ENCODE measurements around the gene DDX43. TPM values are rescaled to one million over a fixed set of nuclear protein-coding genes. Genes with fewer than 3 reads are reported as not detected.

The DDX43 gene
- total and polyA plus RNA-seq, 4 donors = 0.71 to 1.6 (median 0.78) TPM; not detected in 1

DNA sequence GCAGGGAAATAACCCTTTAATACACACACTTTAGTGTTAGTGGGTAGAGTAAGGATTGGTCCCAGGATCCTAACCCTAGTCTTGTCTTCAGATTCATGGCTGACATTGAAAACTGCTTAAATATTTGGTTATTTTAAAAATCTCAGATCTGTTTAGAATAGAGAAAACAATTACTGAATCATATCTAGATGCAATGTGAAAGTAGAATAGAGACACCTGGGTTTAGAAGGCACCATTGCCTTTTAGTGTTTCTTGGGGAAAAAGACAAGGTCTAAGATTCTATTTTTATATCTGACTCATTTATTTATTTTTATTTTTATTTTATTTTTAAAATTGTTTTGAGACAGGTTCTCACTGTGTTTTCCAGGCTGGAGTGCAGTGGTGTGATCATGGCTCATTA, 6.0 kb downstream of the DDX43 start:
- intact Hi-C loops (cut with DNase I) = no loop called here
- ATAC-seq (ENCODE audit: low FRiP score) (no peak), DNase-seq (no peak)
- no peaks in the 10 kb centered on the region for H3K27me3 ChIP-seq (ENCODE audit: control insufficient read depth in 1 of 2, insufficient read depth in 2 of 2, low read length in 1 of 2)
- no peaks in the 10 kb centered on the region for H3K4me1 ChIP-seq (ENCODE audit: control insufficient read depth in 1 of 2, insufficient read depth in 2 of 2, low read length in 2 of 2)
- no peak overlapping the region for H3K4me3 ChIP-seq (ENCODE audit: low read length in 2 of 2)
- H3K9me3 ChIP-seq (ENCODE audit: control insufficient read depth, low read length) = peaks cover 1% of the 10 kb centered on the region
- no peaks in the 10 kb centered on the region for H3K36me3 ChIP-seq (ENCODE audit: control insufficient read depth in 1 of 2, insufficient read depth in 2 of 2, low read length in 1 of 2)
- no peak overlapping the region for H3K27ac ChIP-seq (ENCODE audit: low read depth in 1 of 2, low read length in 2 of 2)

DNA sequence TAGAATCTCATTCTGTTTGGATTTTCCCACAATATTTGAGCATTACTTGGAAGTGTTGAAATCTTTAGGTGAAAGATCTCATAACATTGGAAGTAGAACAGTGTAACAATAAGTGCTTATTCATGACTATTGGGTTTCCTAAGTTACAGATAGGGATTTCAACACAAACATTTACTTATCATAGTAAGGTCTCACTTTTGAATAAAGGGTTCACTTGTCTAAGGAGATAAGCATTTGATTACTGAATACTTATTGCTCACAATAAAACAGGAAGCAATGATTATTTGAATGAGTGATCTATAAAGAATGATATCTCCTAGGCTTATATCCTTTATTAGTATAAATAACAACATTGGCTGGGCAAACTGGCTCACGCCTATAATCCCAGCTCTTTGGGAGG, 14.8 kb downstream of the DDX43 start:
- Histone ChIP-seq H3K36me3 (ENCODE audit: control insufficient read depth in 1 of 2, insufficient read depth in 2 of 2, low read length in 1 of 2) (no peaks in the 10 kb centered on the region), H3K9me3 (ENCODE audit: control insufficient read depth, low read length) (no peaks in the 10 kb centered on the region), H3K27ac (ENCODE audit: low read depth in 1 of 2, low read length in 2 of 2) (no peak overlapping the region), H3K27me3 (ENCODE audit: control insufficient read depth in 1 of 2, insufficient read depth in 2 of 2, low read length in 1 of 2) (no peaks in the 10 kb centered on the region), H3K4me3 (ENCODE audit: low read length in 2 of 2) (no peak overlapping the region), H3K4me1 (ENCODE audit: control insufficient read depth in 1 of 2, insufficient read depth in 2 of 2, low read length in 2 of 2) (no peaks in the 10 kb centered on the region)
- DNase-seq = no peak
- ATAC-seq (ENCODE audit: low FRiP score) = no peak
- 96% methylated on average over 1 of the region's 1 CpG for WGBS, 2 donors
- intact Hi-C loops (cut with DNase I) = no loop called here

DNA sequence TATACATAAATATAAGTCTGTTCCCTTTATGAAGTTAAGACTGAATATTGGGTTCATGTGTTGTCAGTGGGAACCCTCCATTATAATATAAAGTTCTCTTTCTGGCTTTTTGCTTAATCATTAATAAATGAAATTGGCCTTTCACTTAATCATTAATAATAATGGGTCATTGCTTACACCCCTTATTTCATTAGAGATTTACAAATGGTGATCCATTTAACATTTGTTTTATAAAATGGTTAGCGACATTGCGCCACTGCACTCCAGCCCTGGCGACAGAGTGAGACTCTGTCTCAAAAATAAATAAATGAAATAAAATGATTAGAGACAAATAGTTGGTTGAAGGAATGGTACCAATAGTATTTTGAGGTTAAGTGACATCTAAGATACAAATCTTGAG, 18.5 kb downstream of the DDX43 start:
- ATAC-seq (ENCODE audit: low FRiP score) (no peak), DNase-seq (no peak)
- 96 to 97% methylated on average over 3 of the region's 3 CpGs for WGBS, 2 donors
- H3K36me3 ChIP-seq (ENCODE audit: control insufficient read depth in 1 of 2, insufficient read depth in 2 of 2, low read length in 1 of 2) = no peaks in the 10 kb centered on the region
- no peak overlapping the region for H3K4me3 ChIP-seq (ENCODE audit: low read length in 2 of 2)
- H3K27ac ChIP-seq (ENCODE audit: low read depth in 1 of 2, low read length in 2 of 2) = no peak overlapping the region
- H3K9me3 ChIP-seq (ENCODE audit: control insufficient read depth, low read length) = no peaks in the 10 kb centered on the region
- intact Hi-C loops (cut with DNase I) = no loop called here
- no peaks in the 10 kb centered on the region for H3K27me3 ChIP-seq (ENCODE audit: control insufficient read depth in 1 of 2, insufficient read depth in 2 of 2, low read length in 1 of 2)
- no peaks in the 10 kb centered on the region for H3K4me1 ChIP-seq (ENCODE audit: control insufficient read depth in 1 of 2, insufficient read depth in 2 of 2, low read length in 2 of 2)

DNA sequence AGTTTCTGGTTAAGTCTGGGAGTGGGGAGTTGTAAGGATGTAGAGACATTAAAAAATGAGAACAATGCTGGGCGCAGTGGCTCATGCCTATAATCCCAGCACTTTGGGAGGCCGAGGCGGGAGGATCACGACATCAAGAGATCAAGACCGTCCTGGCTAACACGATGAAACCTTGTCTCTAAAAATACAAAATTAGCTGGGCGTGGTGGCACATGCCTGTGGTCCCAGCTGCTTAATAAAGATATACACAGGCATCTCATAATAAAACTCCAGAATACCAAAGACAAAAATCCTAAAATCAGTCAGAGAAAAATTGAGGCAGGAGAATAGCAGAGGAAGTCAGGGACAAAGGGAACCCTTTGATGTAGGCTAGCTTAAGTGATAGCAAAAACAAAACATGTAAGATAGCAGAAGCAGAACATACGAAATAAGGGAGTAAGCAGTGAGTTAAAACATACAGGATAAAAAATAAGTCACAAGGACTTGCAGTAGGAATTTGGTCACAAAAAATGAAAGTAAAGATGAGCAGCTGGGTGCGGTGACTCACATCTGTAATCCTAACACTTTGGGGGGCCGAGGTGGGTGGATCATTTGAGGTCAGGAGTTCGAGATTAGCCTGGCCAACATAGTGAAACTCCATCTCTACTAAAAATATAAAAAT, 23.6 kb downstream of the DDX43 start:
- 90 to 93% methylated on average over 11 of the region's 11 CpGs for WGBS, 2 donors
- peaks cover 0 to 4% of the 10 kb centered on the region in 2 donors for H3K36me3 ChIP-seq (ENCODE audit: control insufficient read depth in 1 of 2, insufficient read depth in 2 of 2, low read length in 1 of 2)

DNA sequence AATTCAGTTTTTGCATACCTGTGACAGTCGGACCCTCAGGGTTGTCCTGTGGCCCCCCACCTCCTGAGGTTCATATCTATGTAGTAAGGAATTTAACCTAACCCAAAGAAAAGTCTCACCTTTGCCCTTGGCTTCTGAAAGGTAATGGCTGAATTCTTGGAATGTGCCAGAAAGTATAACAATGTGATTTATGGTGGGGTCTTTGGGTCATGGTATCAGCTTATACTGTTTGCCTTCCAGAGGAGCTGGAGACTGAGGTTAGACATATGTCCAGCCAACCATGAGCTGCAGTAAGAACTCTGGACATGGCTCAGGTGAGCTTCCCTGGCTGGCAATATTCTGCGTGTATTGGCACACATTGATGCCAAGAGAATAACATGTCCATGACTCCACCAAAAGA, 26.9 kb downstream of the DDX43 start:
- peaks cover 0 to 4% of the 10 kb centered on the region in 2 donors for H3K36me3 ChIP-seq (ENCODE audit: control insufficient read depth in 1 of 2, insufficient read depth in 2 of 2, low read length in 1 of 2)
- WGBS, 2 donors = 74 to 79% methylated on average over 2 of the region's 2 CpGs
- DNase-seq (no peak), ATAC-seq (ENCODE audit: low FRiP score) (no peak)
- H3K27me3 ChIP-seq (ENCODE audit: control insufficient read depth in 1 of 2, insufficient read depth in 2 of 2, low read length in 1 of 2) = no peaks in the 10 kb centered on the region
- no peak overlapping the region for H3K27ac ChIP-seq (ENCODE audit: low read depth in 1 of 2, low read length in 2 of 2)
- no peak overlapping the region for H3K4me3 ChIP-seq (ENCODE audit: low read length in 2 of 2)
- no peaks in the 10 kb centered on the region for H3K4me1 ChIP-seq (ENCODE audit: control insufficient read depth in 1 of 2, insufficient read depth in 2 of 2, low read length in 2 of 2)
- intact Hi-C loops (cut with DNase I) = no loop called here
- H3K9me3 ChIP-seq (ENCODE audit: control insufficient read depth, low read length) = no peaks in the 10 kb centered on the region

More for the DNA sequence above, 23.6 kb downstream of the DDX43 start:
- Histone ChIP-seq H3K27ac (ENCODE audit: low read depth in 1 of 2, low read length in 2 of 2) (no peak overlapping the region), H3K4me1 (ENCODE audit: control insufficient read depth in 1 of 2, insufficient read depth in 2 of 2, low read length in 2 of 2) (no peaks in the 10 kb centered on the region), H3K9me3 (ENCODE audit: control insufficient read depth, low read length) (no peaks in the 10 kb centered on the region), H3K4me3 (ENCODE audit: low read length in 2 of 2) (no peak overlapping the region), H3K27me3 (ENCODE audit: control insufficient read depth in 1 of 2, insufficient read depth in 2 of 2, low read length in 1 of 2) (no peaks in the 10 kb centered on the region)
- ATAC-seq (ENCODE audit: low FRiP score) (no peak), DNase-seq (no peak)
- intact Hi-C loops (cut with DNase I) = no loop called here

DNA sequence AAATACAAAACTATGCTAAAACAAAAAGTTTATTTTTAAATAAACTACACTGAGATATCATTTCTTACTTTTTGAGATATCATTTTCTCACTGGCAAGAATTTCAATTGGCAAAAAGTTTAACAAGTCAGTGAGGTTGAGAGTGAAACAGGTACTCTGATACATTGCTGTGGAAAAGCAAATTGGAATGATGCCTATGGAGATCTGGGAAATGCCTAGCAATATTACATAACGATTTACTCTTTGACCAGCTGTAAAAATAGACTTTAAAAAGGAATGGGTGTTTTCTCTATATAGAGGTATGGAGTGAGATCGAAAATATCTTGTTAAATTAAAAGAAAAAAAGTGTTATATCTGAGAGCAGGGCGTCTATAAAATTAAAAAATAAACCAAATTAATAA, 40.6 kb downstream of the DDX43 start:
- ATAC-seq (ENCODE audit: low FRiP score) = no peak
- WGBS, 2 donors = 77 to 80% methylated on average over 3 of the region's 3 CpGs
- Histone ChIP-seq H3K4me3 (ENCODE audit: low read length in 2 of 2) (no peak overlapping the region), H3K27ac (ENCODE audit: low read depth in 1 of 2, low read length in 2 of 2) (no peak overlapping the region), H3K27me3 (ENCODE audit: control insufficient read depth in 1 of 2, insufficient read depth in 2 of 2, low read length in 1 of 2) (no peaks in the 10 kb centered on the region), H3K36me3 (ENCODE audit: control insufficient read depth in 1 of 2, insufficient read depth in 2 of 2, low read length in 1 of 2) (no peaks in the 10 kb centered on the region), H3K9me3 (ENCODE audit: control insufficient read depth, low read length) (no peaks in the 10 kb centered on the region), H3K4me1 (ENCODE audit: control insufficient read depth in 1 of 2, insufficient read depth in 2 of 2, low read length in 2 of 2) (peaks cover 0 to 2% of the 10 kb centered on the region in 2 donors)
- DNase-seq = no peak
- intact Hi-C loops (cut with DNase I) = no loop called here

DNA sequence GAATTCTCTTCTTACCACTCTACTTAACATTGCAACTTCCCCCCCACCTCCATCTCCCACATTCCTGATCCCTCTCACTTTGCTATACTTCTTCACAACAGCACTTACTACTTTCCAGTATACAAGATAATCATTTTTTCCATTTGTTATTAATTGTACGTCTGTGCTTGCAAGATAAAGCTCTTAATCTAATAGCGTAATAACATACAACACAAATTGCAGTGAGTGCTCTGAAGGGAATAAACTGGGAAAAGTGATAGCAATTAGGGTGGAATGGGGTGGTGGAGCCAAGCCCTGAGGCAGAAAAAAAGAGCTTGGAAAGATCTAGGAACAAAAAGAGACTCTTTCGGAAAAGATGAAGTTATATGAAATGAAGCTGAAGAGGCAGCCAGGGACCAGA, 48.9 kb downstream of the DDX43 start:
- DNase-seq = no peak
- Histone ChIP-seq H3K4me1 (ENCODE audit: control insufficient read depth in 1 of 2, insufficient read depth in 2 of 2, low read length in 2 of 2) (peaks cover 0 to 2% of the 10 kb centered on the region in 2 donors), H3K9me3 (ENCODE audit: control insufficient read depth, low read length) (no peaks in the 10 kb centered on the region), H3K27ac (ENCODE audit: low read depth in 1 of 2, low read length in 2 of 2) (no peak overlapping the region), H3K27me3 (ENCODE audit: control insufficient read depth in 1 of 2, insufficient read depth in 2 of 2, low read length in 1 of 2) (no peaks in the 10 kb centered on the region), H3K36me3 (ENCODE audit: control insufficient read depth in 1 of 2, insufficient read depth in 2 of 2, low read length in 1 of 2) (peaks cover 0 to 2% of the 10 kb centered on the region in 2 donors), H3K4me3 (ENCODE audit: low read length in 2 of 2) (no peak overlapping the region)
- WGBS, 2 donors = 93 to 95% methylated on average over 3 of the region's 3 CpGs
- intact Hi-C loops (cut with DNase I) = no loop called here
- no peak for ATAC-seq (ENCODE audit: low FRiP score)

DNA sequence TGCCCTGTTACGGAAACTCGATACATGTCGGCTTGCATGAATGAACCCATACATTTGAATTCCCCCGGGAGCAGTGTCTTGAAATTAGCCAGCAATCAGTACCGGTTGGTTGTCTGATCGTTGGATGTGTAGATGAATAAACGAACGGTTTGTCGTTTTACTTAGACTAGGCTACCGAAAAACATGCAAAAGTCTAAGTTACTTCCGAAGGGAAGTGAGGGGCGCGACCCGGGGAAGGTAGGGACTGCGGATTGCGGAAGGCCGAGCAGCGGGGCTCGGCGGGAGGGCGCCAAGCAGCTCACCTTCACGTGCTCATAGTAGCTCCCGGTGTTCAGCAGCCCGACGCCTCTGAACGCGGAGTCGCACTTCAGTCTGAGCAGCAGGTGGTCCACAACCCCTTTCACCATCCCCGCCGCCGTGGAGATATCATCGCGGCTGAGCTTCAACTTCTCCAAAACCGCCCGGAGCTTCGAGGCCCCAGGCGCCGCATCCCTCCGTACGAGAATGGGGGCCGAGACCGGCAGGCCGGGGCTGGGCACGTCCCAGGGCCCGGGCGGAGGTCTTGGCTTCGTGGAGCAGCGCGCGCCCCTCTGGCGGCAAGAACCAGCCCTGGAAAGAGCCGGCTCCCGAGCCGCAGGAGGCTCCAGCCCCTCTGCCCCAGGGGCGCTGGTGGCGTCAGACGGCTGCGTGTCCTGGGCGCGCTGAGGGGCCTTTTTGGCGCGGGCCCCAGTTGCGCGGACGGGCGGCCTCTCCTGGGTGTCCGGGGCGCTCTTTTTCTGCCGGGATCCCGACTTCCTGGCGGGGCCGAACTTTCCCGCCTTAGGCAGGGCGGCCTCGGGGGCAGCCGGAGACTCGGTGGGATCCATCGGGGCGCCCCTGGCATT, 56.8 kb downstream of the DDX43 start:
- 1% methylated on average over 76 to 79 of the region's 79 CpGs for WGBS, 2 donors
- ATAC-seq (ENCODE audit: low FRiP score) (peak; percentile 87), DNase-seq (peak; percentile 62 to 84)
- H3K27me3 ChIP-seq (ENCODE audit: control insufficient read depth in 1 of 2, insufficient read depth in 2 of 2, low read length in 1 of 2) = no peaks in the 10 kb centered on the region
- no peaks in the 10 kb centered on the region for H3K4me1 ChIP-seq (ENCODE audit: control insufficient read depth in 1 of 2, insufficient read depth in 2 of 2, low read length in 2 of 2)
- H3K9me3 ChIP-seq (ENCODE audit: control insufficient read depth, low read length) = no peaks in the 10 kb centered on the region
- peak overlapping the region; percentile 57 to 61 for H3K4me3 ChIP-seq (ENCODE audit: low read length in 2 of 2)
- no peaks in the 10 kb centered on the region for H3K36me3 ChIP-seq (ENCODE audit: control insufficient read depth in 1 of 2, insufficient read depth in 2 of 2, low read length in 1 of 2)
- intact Hi-C loops (cut with DNase I) = no loop called here
- H3K27ac ChIP-seq (ENCODE audit: low read depth in 1 of 2, low read length in 2 of 2) = peak overlapping the region in 1 of 2 donors; percentile 41

DNA sequence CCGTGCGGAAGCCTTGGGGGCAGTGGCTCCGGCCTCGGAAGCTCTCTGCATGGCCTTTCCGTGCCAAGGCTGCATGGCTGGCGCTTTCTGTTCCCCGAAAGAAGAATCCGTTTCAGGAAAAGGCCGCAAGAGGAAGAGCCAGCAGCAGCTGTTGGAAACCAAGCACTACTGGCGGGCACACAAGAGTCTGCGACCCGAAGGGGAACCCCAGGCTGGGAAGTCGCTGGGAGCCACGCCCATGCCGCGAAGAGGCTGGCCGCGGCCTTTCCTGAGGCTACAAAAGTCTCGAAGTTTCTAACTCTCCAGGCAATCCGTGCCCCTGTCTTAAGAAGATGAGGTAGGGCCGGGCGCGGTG, 57.5 kb downstream of the DDX43 start, which contains the start of gene CGAS:
CGAS (minus strand) TSS at position 191 of the 355 bp plus-strand sequence; CDS start at position 75, 116 bp downstream.
- 4 to 5% methylated on average over 23 of the region's 23 CpGs for WGBS, 2 donors

More for the DNA sequence above, 57.5 kb downstream of the DDX43 start, which contains the start of gene CGAS:
- no peaks in the 10 kb centered on the region for H3K36me3 ChIP-seq (ENCODE audit: control insufficient read depth in 1 of 2, insufficient read depth in 2 of 2, low read length in 1 of 2)
- DNase-seq (peak; percentile 92 to 94), ATAC-seq (ENCODE audit: low FRiP score) (peak; percentile 93)
- H3K27ac ChIP-seq (ENCODE audit: low read depth in 1 of 2, low read length in 2 of 2) = peak within 1 kb of the TSS in 1 of 2 donors; percentile 41
- H3K4me3 ChIP-seq (ENCODE audit: low read length in 2 of 2) = peak within 1 kb of the TSS; percentile 57 to 61
- no peaks in the 10 kb centered on the region for H3K27me3 ChIP-seq (ENCODE audit: control insufficient read depth in 1 of 2, insufficient read depth in 2 of 2, low read length in 1 of 2)
- no peaks in the 10 kb centered on the region for H3K4me1 ChIP-seq (ENCODE audit: control insufficient read depth in 1 of 2, insufficient read depth in 2 of 2, low read length in 2 of 2)
- no peaks in the 10 kb centered on the region for H3K9me3 ChIP-seq (ENCODE audit: control insufficient read depth, low read length)
- intact Hi-C loops (cut with DNase I) = no loop called here
